Posterior cingulate gyrus (tissue), 11 donors: Measurements from ENCODE around the gene MAMSTR.

ENCODE experiments used
- DNase-seq, 10 donors: peaks; one replicate each; pipeline versions ENCODE4 v3.0.0 to v3.0.0-alpha.2; 2020 to 2021; ENCODE audit warnings: mixed read lengths in 3 of 10
- intact Hi-C: fragments of 100-400 bp; cut with DNase I; formaldehyde crosslinking; loops from one replicate; pipeline ENCODE4 v1.15.1; 2023

MAMSTR gene

GRCh38 chr19:48746738-48747575 lies 27.4 kb upstream of the MAMSTR start, which contains the start of gene IZUMO1:
IZUMO1 (minus strand) TSS chr19:48746909; CDS start chr19:48745859, 1,050 bp downstream.
- intact Hi-C loops = no loop called here
- peak; percentile 52 to 95 (median 70) for DNase-seq

- peak in 1 of 10 donors; percentile 10 for DNase-seq
- intact Hi-C loops = no loop called here
Observed at GRCh38 chr19:48746110-48746509, 26.6 kb upstream of the MAMSTR start.

- intact Hi-C loops = no loop called here
- peak in 9 of 10 donors; percentile 42 to 94 (median 67) for DNase-seq
Observed at GRCh38 chr19:48745208-48745995, 25.9 kb upstream of the MAMSTR start.

GRCh38 chr19:48742096-48742495 lies 22.6 kb upstream of the MAMSTR start:
- no peak for DNase-seq
- intact Hi-C loops = no loop called here

- DNase-seq = peak in 1 of 10 donors; percentile 72
- intact Hi-C loops = no loop called here
Observed at GRCh38 chr19:48741129-48741999, 21.8 kb upstream of the MAMSTR start.

- intact Hi-C loops = no loop called here
- DNase-seq = peak in 1 of 10 donors; percentile 66
Observed at GRCh38 chr19:48740164-48740972, 20.8 kb upstream of the MAMSTR start, which contains the start of gene RASIP1. RASIP1 (minus strand) TSS chr19:48740610; CDS start chr19:48740282, 328 bp downstream.

- intact Hi-C loops = no loop called here
- DNase-seq = peak in 1 of 10 donors; percentile 58
Observed at GRCh38 chr19:48739404-48740163, 20.1 kb upstream of the MAMSTR start.

GRCh38 chr19:48738557-48739403 lies 19.3 kb upstream of the MAMSTR start:
- peak; percentile 73 to 98 (median 86) for DNase-seq
- intact Hi-C loops = no loop called here

GRCh38 chr19:48737360-48737998 lies 18.0 kb upstream of the MAMSTR start:
- no peak for DNase-seq
- intact Hi-C loops = no loop called here

GRCh38 chr19:48735031-48735615 lies 15.6 kb upstream of the MAMSTR start:
- intact Hi-C loops = no loop called here
- no peak for DNase-seq

GRCh38 chr19:48734625-48735024 lies 15.1 kb upstream of the MAMSTR start:
- DNase-seq = no peak
- intact Hi-C loops = no loop called here

GRCh38 chr19:48731452-48731851 lies 11.9 kb upstream of the MAMSTR start:
- intact Hi-C loops = no loop called here
- no peak for DNase-seq

GRCh38 chr19:48728911-48729664 lies 9.6 kb upstream of the MAMSTR start:
- intact Hi-C loops = no loop called here
- no peak for DNase-seq

GRCh38 chr19:48726556-48726955 lies 7.0 kb upstream of the MAMSTR start:
- no peak for DNase-seq
- intact Hi-C loops = no loop called here

GRCh38 chr19:48724796-48725753 lies 5.5 kb upstream of the MAMSTR start:
- peak in 1 of 10 donors; percentile 2 for DNase-seq
- intact Hi-C loops = loop anchor here (5.0 kb wide), 1 partner anchor 78 kb away; the partner anchor contains the start of gene CA11
